ENCODE results near the gene MOGAT1. TPM values are rescaled to one million over a fixed set of nuclear protein-coding genes. Genes with fewer than 3 reads are reported as not detected.
"Not testable (repeated sequence)": the region's sequence is repeated elsewhere in the genome, so short reads cannot be mapped to it uniquely, and the experiment has no call there.

Gene MOGAT1
- total RNA-seq, 3 donors from 2014 or later (not counting 1 experiment from before 2014, with no cell fraction given), result not detected

DNA sequence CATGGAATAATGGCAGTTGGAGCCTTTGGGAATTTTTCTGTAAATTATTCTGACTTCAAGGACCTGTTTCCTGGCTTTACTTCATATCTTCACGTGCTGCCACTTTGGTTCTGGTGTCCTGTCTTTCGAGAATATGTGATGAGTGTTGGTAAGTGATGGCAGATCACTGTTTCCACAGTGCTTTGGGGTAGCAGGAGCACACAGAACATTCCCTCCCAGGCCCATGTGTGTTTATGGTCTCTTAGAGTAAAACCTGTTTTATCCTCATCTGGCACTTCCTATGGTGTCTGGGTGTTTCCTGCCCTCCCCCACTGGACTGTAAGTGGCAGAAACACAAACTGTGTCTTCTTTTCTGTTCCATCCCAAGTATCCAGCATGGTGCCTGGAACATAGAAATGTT is 17.9 kb downstream of the MOGAT1 start:
- Histone ChIP-seq H3K27ac (ENCODE audit: low read length) (no peak overlapping the region), H3K36me3 (ENCODE audit: control insufficient read depth, insufficient read depth, low read length) (no peaks in the 10 kb centered on the region), H3K27me3 (ENCODE audit: control insufficient read depth, insufficient read depth, low read length) (no peaks in the 10 kb centered on the region), H3K9me3 (ENCODE audit: control insufficient read depth, insufficient read depth, low read length) (no peaks in the 10 kb centered on the region), H3K4me1 (ENCODE audit: control insufficient read depth, insufficient read depth, low read length) (no peaks in the 10 kb centered on the region), H3K4me3 (ENCODE audit: low read length) (no peak overlapping the region)
- DNase-seq, result no peak
- H3K27ac Mint-ChIP-seq, result no peak overlapping the region
- no peaks in the 10 kb centered on the region for H3K9me3 Mint-ChIP-seq
- TF ChIP-seq, protein P1, sequence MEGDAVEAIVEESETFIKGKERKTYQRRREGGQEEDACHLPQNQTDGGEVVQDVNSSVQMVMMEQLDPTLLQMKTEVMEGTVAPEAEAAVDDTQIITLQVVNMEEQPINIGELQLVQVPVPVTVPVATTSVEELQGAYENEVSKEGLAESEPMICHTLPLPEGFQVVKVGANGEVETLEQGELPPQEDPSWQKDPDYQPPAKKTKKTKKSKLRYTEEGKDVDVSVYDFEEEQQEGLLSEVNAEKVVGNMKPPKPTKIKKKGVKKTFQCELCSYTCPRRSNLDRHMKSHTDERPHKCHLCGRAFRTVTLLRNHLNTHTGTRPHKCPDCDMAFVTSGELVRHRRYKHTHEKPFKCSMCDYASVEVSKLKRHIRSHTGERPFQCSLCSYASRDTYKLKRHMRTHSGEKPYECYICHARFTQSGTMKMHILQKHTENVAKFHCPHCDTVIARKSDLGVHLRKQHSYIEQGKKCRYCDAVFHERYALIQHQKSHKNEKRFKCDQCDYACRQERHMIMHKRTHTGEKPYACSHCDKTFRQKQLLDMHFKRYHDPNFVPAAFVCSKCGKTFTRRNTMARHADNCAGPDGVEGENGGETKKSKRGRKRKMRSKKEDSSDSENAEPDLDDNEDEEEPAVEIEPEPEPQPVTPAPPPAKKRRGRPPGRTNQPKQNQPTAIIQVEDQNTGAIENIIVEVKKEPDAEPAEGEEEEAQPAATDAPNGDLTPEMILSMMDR (IDR thresholded peaks at IDR 0.05), result no peak
- intact Hi-C loops (cut with micrococcal nuclease), result no loop called here
- no peak for ATAC-seq
- peaks cover 0 to 5% of the 10 kb centered on the region in 2 donors for H3K4me1 Mint-ChIP-seq
- WGBS (ENCODE audit: insufficient coverage), result 93% methylated on average over 2 of the region's 2 CpGs
- peaks cover 0 to 11% of the 10 kb centered on the region in 2 donors for H3K27me3 Mint-ChIP-seq (ENCODE audit: low read depth in 2 of 2)
- no peak overlapping the region for H3K4me3 Mint-ChIP-seq
- no peaks in the 10 kb centered on the region for H3K36me3 Mint-ChIP-seq

DNA sequence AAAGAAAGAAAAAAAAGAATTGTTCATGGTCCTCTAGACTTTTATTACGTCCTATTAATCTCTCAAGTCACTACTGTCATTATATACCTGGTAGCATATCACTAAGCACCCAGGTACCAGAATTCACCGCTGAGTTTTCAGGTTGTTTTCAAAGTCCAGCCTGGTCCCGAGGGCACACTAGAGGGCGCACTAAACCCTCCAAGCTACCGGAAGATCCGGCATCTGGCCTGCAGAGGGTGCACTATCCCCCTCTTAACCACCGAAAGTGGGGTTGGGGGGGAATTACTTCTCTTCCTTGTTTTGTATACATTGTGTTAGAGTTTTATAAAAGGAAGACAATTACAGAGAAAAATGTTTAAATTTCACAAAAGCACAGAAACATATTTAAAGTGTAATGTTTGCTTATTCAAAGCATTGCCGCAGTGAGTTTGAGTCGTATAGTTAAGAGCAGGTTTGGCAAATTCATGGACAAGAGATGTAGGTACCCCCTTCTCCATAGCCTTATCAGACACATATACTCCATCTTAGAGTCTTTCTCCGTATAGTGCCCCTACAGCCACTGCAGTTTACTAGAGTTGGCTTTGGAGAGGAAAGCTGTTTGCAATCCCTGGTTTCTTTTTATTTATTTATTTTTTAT is 19.2 kb downstream of the MOGAT1 start:
- no peaks in the 10 kb centered on the region for H3K36me3 Mint-ChIP-seq
- H3K27me3 ChIP-seq (ENCODE audit: control insufficient read depth, insufficient read depth, low read length), result no peaks in the 10 kb centered on the region
- ATAC-seq, result peak; percentile 95 to 100 (median 99)
- H3K4me1 Mint-ChIP-seq, result peaks cover 0 to 5% of the 10 kb centered on the region in 2 donors
- no peaks in the 10 kb centered on the region for H3K4me1 ChIP-seq (ENCODE audit: control insufficient read depth, insufficient read depth, low read length)
- 6% methylated on average over 6 of the region's 10 CpGs for WGBS (ENCODE audit: insufficient coverage)
- H3K27ac ChIP-seq (ENCODE audit: low read length), result no peak overlapping the region
- peaks cover 0 to 5% of the 10 kb centered on the region in 2 donors for H3K27me3 Mint-ChIP-seq (ENCODE audit: low read depth in 2 of 2)
- no peaks in the 10 kb centered on the region for H3K9me3 Mint-ChIP-seq
- intact Hi-C loops (cut with micrococcal nuclease), result loop anchor here (1.0 kb wide), 1 partner anchor 213 kb away; no protein-coding TSS in a partner anchor
- H3K9me3 ChIP-seq (ENCODE audit: control insufficient read depth, insufficient read depth, low read length), result no peaks in the 10 kb centered on the region
- no peak overlapping the region for H3K4me3 ChIP-seq (ENCODE audit: low read length)
- TF ChIP-seq, protein P1 (IDR thresholded peaks at IDR 0.05), result peak; percentile 98
- DNase-seq, result peak; percentile 45 to 87
- H3K27ac Mint-ChIP-seq, result no peak overlapping the region
- no peak overlapping the region for H3K4me3 Mint-ChIP-seq
- H3K36me3 ChIP-seq (ENCODE audit: control insufficient read depth, insufficient read depth, low read length), result no peaks in the 10 kb centered on the region

DNA sequence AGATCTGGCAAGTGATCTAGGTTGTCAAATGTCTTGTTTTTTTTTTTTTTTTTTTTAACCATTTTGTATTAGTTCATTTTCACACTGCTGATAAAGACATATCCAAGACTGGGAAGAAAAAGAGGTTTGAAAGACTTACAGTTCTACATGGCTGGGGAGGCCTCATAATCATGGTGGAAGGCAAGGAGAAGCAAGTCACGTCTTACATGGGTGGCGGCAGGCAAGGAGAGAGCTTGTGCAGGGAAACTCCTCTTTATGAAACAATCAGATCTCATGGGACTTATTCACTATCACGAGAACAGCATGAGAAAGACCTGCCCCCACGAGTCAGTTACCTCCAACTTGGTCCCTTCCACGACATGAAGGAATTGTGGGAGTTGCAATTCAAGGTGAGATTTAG is 22.0 kb downstream of the MOGAT1 start:
- H3K27ac ChIP-seq (ENCODE audit: low read length); H3K4me3 ChIP-seq (ENCODE audit: low read length); H3K4me3 Mint-ChIP-seq; DNase-seq; H3K27me3 ChIP-seq (ENCODE audit: control insufficient read depth, insufficient read depth, low read length); H3K4me1 ChIP-seq (ENCODE audit: control insufficient read depth, insufficient read depth, low read length); H3K27me3 Mint-ChIP-seq (ENCODE audit: low read depth in 2 of 2); H3K36me3 ChIP-seq (ENCODE audit: control insufficient read depth, insufficient read depth, low read length); H3K27ac Mint-ChIP-seq; H3K9me3 Mint-ChIP-seq; H3K36me3 Mint-ChIP-seq; ATAC-seq; H3K4me1 Mint-ChIP-seq; H3K9me3 ChIP-seq (ENCODE audit: control insufficient read depth, insufficient read depth, low read length); intact Hi-C loops (cut with micrococcal nuclease): not testable (repeated sequence)
- WGBS (ENCODE audit: insufficient coverage), result 98% methylated on average over 3 of the region's 5 CpGs

DNA sequence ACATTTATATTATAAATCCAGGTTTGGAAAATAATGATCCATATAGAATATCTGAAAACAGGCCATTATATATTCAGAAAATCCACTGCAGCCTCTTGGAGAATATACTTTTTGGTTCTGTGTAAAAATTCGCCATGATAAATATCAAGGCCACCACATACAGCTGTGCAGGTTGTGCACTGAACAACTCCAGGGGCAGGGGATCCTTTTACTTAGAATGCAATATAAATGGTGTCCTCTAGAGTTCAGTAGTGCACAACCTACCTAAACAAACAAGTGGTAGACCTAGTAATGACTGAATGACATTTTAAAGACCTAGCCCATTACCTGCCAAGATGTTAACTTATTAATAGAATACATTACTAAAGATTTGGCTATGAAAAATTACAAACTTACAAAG is 22.4 kb downstream of the MOGAT1 start:
- Mint-ChIP-seq H3K4me3 (no peak overlapping the region), H3K27me3 (ENCODE audit: low read depth in 2 of 2) (peaks cover 7 to 9% of the 10 kb centered on the region in 2 donors), H3K36me3 (no peaks in the 10 kb centered on the region), H3K27ac (no peak overlapping the region), H3K9me3 (no peaks in the 10 kb centered on the region), H3K4me1 (peaks cover 0 to 5% of the 10 kb centered on the region in 2 donors)
- intact Hi-C loops (cut with micrococcal nuclease), result no loop called here
- Histone ChIP-seq H3K27me3 (ENCODE audit: control insufficient read depth, insufficient read depth, low read length) (peaks cover 3% of the 10 kb centered on the region), H3K4me1 (ENCODE audit: control insufficient read depth, insufficient read depth, low read length) (no peaks in the 10 kb centered on the region), H3K27ac (ENCODE audit: low read length) (no peak overlapping the region), H3K9me3 (ENCODE audit: control insufficient read depth, insufficient read depth, low read length) (no peaks in the 10 kb centered on the region), H3K36me3 (ENCODE audit: control insufficient read depth, insufficient read depth, low read length) (no peaks in the 10 kb centered on the region), H3K4me3 (ENCODE audit: low read length) (no peak overlapping the region)
- TF ChIP-seq, protein P1 (IDR thresholded peaks at IDR 0.05), result no peak
- ATAC-seq, result no peak
- DNase-seq, result no peak
- WGBS (ENCODE audit: insufficient coverage), result 80% methylated on average over 1 of the region's 1 CpG
